ENCODE results near the gene GNS. TPM values are rescaled to one million over a fixed set of nuclear protein-coding genes. Genes with fewer than 3 reads are reported as not detected.

GNS gene
- polyA plus RNA-seq, 4 donors, result 143 to 207 (median 168) TPM

Other genes starting within 250 kb of the GNS start
- 10 to 100 TPM; 18.0 to 23.6 (median 23.1) TPM for gene RASSF3, start 148.9 kb downstream of the GNS start, polyA plus RNA-seq (ENCODE audit: insufficient read length in 4 of 4)
- 1 to 10 TPM; 5.2 to 8.0 (median 5.9) TPM for gene TBC1D30, start 65.2 kb upstream of the GNS start, polyA plus RNA-seq (ENCODE audit: insufficient read length in 4 of 4)